GM23248 (cell line): ENCODE results near the gene MRPL42. TPM values are rescaled to one million over a fixed set of nuclear protein-coding genes. Genes with fewer than 3 reads are reported as not detected.

Experiments
- DNase-seq: peaks from one replicate; pipeline ENCODE4 v3.0.0-alpha.2; 2015
- H2AFZ ChIP-seq: fragments of 200-600 bp; sonication (generic); 2 replicates; pipeline ENCODE4 v1.6.1; 2016; ENCODE audit warnings: antibody characterized with exemption
- H3F3A ChIP-seq: fragments of 200-600 bp; sonication (generic); 2 replicates; pipeline ENCODE4 v1.6.1; 2016; ENCODE audit warnings: mild to moderate bottlenecking, antibody characterized with exemption, mixed run types; ENCODE audit not compliant: insufficient read depth
- H3K27ac ChIP-seq: fragments of 200-600 bp; sonication (generic); 2 replicates; pipeline ENCODE4 v1.5.1; 2016; ENCODE audit warnings: mild to moderate bottlenecking
- H3K27me3 ChIP-seq: fragments of 200-600 bp; sonication (generic); replicated peaks from 2 replicates; pipeline ENCODE4 v1.6.1; 2016; ENCODE audit warnings: mild to moderate bottlenecking; ENCODE audit not compliant: insufficient read depth
- H3K36me3 ChIP-seq: fragments of 200-600 bp; sonication (generic); 2 replicates; pipeline ENCODE4 v1.6.1; 2016; ENCODE audit warnings: low read depth, mild to moderate bottlenecking
- H3K4me1 ChIP-seq: fragments of 200-600 bp; sonication (generic); 2 replicates; pipeline ENCODE4 v1.6.1; 2016; ENCODE audit warnings: mild to moderate bottlenecking; ENCODE audit not compliant: insufficient read depth
- H3K4me2 ChIP-seq: fragments of 200-600 bp; sonication (generic); one replicate; pipeline ENCODE4 v1.6.1; 2016; ENCODE audit warnings: mild to moderate bottlenecking; ENCODE audit not compliant: unreplicated experiment
- H3K4me3 ChIP-seq: fragments of 200-600 bp; sonication (generic); 2 replicates; pipeline ENCODE4 v1.5.1; 2016; ENCODE audit warnings: mild to moderate bottlenecking
- H3K79me2 ChIP-seq: fragments of 200-600 bp; sonication (generic); 2 replicates; pipeline ENCODE4 v1.6.1; 2016; ENCODE audit warnings: mild to moderate bottlenecking; ENCODE audit not compliant: insufficient read depth
- H3K9ac ChIP-seq: fragments of 200-600 bp; sonication (generic); 2 replicates; pipeline ENCODE4 v1.6.1; 2016; ENCODE audit warnings: mild to moderate bottlenecking
- H3K9me2 ChIP-seq: fragments of 200-600 bp; sonication (generic); 2 replicates; pipeline ENCODE4 v1.6.1; 2016; ENCODE audit warnings: mixed run types, mild to moderate bottlenecking, moderate library complexity; ENCODE audit not compliant: insufficient read depth
- H3K9me3 ChIP-seq: fragments of 200-600 bp; sonication (generic); one replicate; pipeline ENCODE4 v1.6.1; 2017; ENCODE audit warnings: low read depth
- H4K20me1 ChIP-seq: fragments of 200-600 bp; sonication (generic); 2 replicates; pipeline ENCODE4 v1.6.0; 2016; ENCODE audit not compliant: insufficient read depth
- EZH2 ChIP-seq: fragments of 200-600 bp; sonication (generic); IDR thresholded peaks from 2 replicates; pipeline ENCODE4 v1.6.1; 2018; ENCODE audit warnings: antibody characterized with exemption, mild to moderate bottlenecking; ENCODE audit not compliant: insufficient read depth, poor library complexity, severe bottlenecking
- EZH2phosphoT487 ChIP-seq: fragments of 200-600 bp; sonication (generic); IDR thresholded peaks from 2 replicates; pipeline ENCODE4 v1.6.1; 2018; ENCODE audit warnings: antibody characterized with exemption, moderate library complexity, mild to moderate bottlenecking, low read depth; ENCODE audit not compliant: insufficient read depth
- WGBS, 2 experiments: methylation state at CpG; one replicate each; pipeline ENCODE4 v1.1.6; 2015 to 2017; ENCODE audit warnings: low lambda C conversion rate in 2 of 2, low coverage in 1 of 2; ENCODE audit errors: missing lambda C conversion rate in 2 of 2; 5-methylcytosine and 5-hydroxymethylcytosine counted together
- in situ Hi-C: fragments of 300-500 bp; cut with MboI; formaldehyde crosslinking; loops from 2 replicates; pipeline ENCODE4 v1.15.0; 2020
- polyA plus RNA-seq: library from polyadenylated mRNA; unstranded; fragments of >200 nt; fragmentation: Nextera tagmentation; extraction: Ambion mirVana; gene quantifications from 2 replicates; pipeline ENCODE4 v1.2.1, GENCODE V29; 2016
- total RNA-seq: library from RNA; depleted of rRNA; stranded (reverse); fragments of >200 nt; shearing (Covaris generic); gene quantifications from 2 replicates; pipeline ENCODE4 v1.2.3, GENCODE V29; 2014

The MRPL42 gene
- total and polyA plus RNA-seq, 2 experiments from 2014 or later, result 75.0 to 87.2 TPM

GRCh38 chr12:93425736-93426411, 41.4 kb upstream of the MRPL42 start:
- no peak overlapping the region for H2AFZ ChIP-seq
- peaks cover 62% of the 10 kb centered on the region for H3K4me1 ChIP-seq
- in situ Hi-C loops, result no loop called here
- WGBS, 2 experiments, result 57 to 65% methylated on average over 8 of the region's 8 CpGs
- H3K9me2 ChIP-seq, result no peaks in the 10 kb centered on the region
- no peak overlapping the region for H3K9ac ChIP-seq
- H3K9me3 ChIP-seq, result no peaks in the 10 kb centered on the region
- no peak for DNase-seq
- no peaks in the 10 kb centered on the region for H3K36me3 ChIP-seq
- peaks cover 16% of the 10 kb centered on the region for H3F3A ChIP-seq
- no peak overlapping the region for H3K4me3 ChIP-seq
- no peak for TF ChIP-seq EZH2phosphoT487
- no peak for TF ChIP-seq EZH2
- no peak overlapping the region for H3K27ac ChIP-seq
- H4K20me1 ChIP-seq, result peaks cover 17% of the 10 kb centered on the region; the same call in 1 of the 2 replicates
- no peak overlapping the region for H3K4me2 ChIP-seq
- peaks cover 100% of the 10 kb centered on the region for H3K79me2 ChIP-seq
- no peaks in the 10 kb centered on the region for H3K27me3 ChIP-seq

- peaks cover 22% of the 10 kb centered on the region; the same call in 1 of the 2 replicates for H4K20me1 ChIP-seq
- peaks cover 62% of the 10 kb centered on the region for H3K4me1 ChIP-seq
- H3K9ac ChIP-seq, result no peak overlapping the region
- H3K9me3 ChIP-seq, result no peaks in the 10 kb centered on the region
- H3K79me2 ChIP-seq, result peaks cover 100% of the 10 kb centered on the region
- no peak for TF ChIP-seq EZH2phosphoT487
- no peak for TF ChIP-seq EZH2
- WGBS, 2 experiments, result 44 to 54% methylated on average over 1 of the region's 1 CpG
- no peak overlapping the region for H3K27ac ChIP-seq
- H2AFZ ChIP-seq, result no peak overlapping the region
- H3K27me3 ChIP-seq, result no peaks in the 10 kb centered on the region
- H3K36me3 ChIP-seq, result no peaks in the 10 kb centered on the region
- H3K4me3 ChIP-seq, result no peak overlapping the region
- in situ Hi-C loops, result no loop called here
- no peak for DNase-seq
- H3F3A ChIP-seq, result peaks cover 16% of the 10 kb centered on the region
- H3K4me2 ChIP-seq, result no peak overlapping the region
- H3K9me2 ChIP-seq, result no peaks in the 10 kb centered on the region
Measured at GRCh38 chr12:93426412-93426805, 40.9 kb upstream of the MRPL42 start.

- Histone ChIP-seq H3K27ac (peak overlapping the region; percentile 41), H3K9me3 (no peaks in the 10 kb centered on the region), H4K20me1 (peaks cover 19% of the 10 kb centered on the region; the same call in 1 of the 2 replicates), H3K9me2 (no peaks in the 10 kb centered on the region), H3K27me3 (no peaks in the 10 kb centered on the region), H3K4me1 (peaks cover 54% of the 10 kb centered on the region), H3K9ac (0 out of 2 replicates have a peak overlapping the region, but pooled peaks have one; percentile 14), H3K4me3 (no peak overlapping the region), H3K79me2 (peaks cover 100% of the 10 kb centered on the region), H3K4me2 (peak overlapping the region; percentile 46), H3K36me3 (no peaks in the 10 kb centered on the region), H2AFZ (no peak overlapping the region), H3F3A (peaks cover 16% of the 10 kb centered on the region)
- TF ChIP-seq EZH2 (no peak), EZH2phosphoT487 (no peak)
- peak; percentile 56 for DNase-seq
- WGBS, 2 experiments, result 49 to 59% methylated on average over 5 of the region's 5 CpGs
- in situ Hi-C loops, result no loop called here
Measured at GRCh38 chr12:93427779-93428564, 39.3 kb upstream of the MRPL42 start.

- Histone ChIP-seq H3F3A (peaks cover 16% of the 10 kb centered on the region), H2AFZ (no peak overlapping the region), H3K9ac (no peak overlapping the region), H3K4me3 (no peak overlapping the region), H4K20me1 (peaks cover 15% of the 10 kb centered on the region; the same call in 1 of the 2 replicates), H3K4me1 (peaks cover 43% of the 10 kb centered on the region), H3K27ac (no peak overlapping the region), H3K9me2 (no peaks in the 10 kb centered on the region), H3K27me3 (no peaks in the 10 kb centered on the region), H3K4me2 (no peak overlapping the region), H3K79me2 (peaks cover 100% of the 10 kb centered on the region), H3K9me3 (no peaks in the 10 kb centered on the region), H3K36me3 (no peaks in the 10 kb centered on the region)
- in situ Hi-C loops, result no loop called here
- no peak for TF ChIP-seq EZH2
- TF ChIP-seq EZH2phosphoT487, result no peak
- WGBS, 2 experiments, result 3 to 11% methylated on average over 1 of the region's 1 CpG
- no peak for DNase-seq
Measured at GRCh38 chr12:93429448-93429847, 37.9 kb upstream of the MRPL42 start.
